OCI-LY1 (cell line): Measurements from ENCODE around the gene CTIF.

Source experiments
- CTCF ChIP-seq: fragments of 200-600 bp; sonication (generic), shearing (Covaris generic); IDR thresholded peaks from 2 replicates; pipeline ENCODE4 v1.5.1; 2017; ENCODE audit warnings: mild to moderate bottlenecking, antibody characterized with exemption, low read length, moderate library complexity, mixed read lengths
- EZH2 ChIP-seq: fragments of 200-600 bp; sonication (generic), shearing (Covaris generic); IDR thresholded peaks from 2 replicates; pipeline ENCODE4 v1.8.0; 2017; ENCODE audit warnings: borderline replicate concordance, mixed run types, mild to moderate bottlenecking, antibody characterized with exemption, low read length, moderate library complexity, mixed read lengths

- no peak for TF ChIP-seq EZH2
- no peak for TF ChIP-seq CTCF
Observed at GRCh38 chr18:48790869-48791635, 252.2 kb downstream of the CTIF start.
